ENCODE measurements around the gene EME1.
A peak's percentile ranks its signal among the peaks of the same experiment; 100 is the strongest.

The EME1 gene

DNA sequence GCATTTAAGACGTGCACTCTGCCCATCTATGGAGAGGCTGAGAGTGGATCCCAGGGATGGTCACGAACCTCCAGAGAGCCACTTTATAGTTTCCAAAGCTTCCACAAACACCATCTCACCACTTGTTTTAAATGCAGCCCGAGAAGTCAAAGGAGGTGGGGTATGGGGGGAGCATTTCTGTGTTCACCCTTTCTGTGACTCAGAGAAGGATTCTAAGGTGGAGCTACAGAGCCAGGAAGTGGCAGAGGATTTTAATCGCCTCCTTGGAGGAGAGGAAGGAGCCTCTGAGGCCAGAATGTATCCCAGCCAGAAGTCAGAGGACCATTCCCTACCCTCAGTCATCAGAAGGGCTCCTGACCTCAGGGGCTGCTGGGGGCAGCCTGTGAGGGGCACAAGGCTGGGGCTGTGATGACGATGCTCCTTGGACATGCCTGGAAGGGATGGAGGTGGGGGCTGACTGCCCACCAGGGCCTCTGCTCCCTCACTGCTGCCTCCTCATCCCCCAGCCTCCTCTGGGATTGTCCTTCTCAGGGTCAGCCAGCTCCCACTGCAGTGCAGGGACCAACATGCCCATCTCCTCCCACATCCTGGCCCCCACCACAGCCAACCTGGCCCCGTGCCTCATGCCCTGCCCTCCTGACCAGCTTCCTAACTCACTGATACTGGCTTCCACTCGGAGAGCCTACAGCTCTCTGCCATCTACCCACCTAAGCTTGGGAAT, 24.3 kb upstream of the EME1 start:
- peak; percentile 62 for DNase-seq

DNA sequence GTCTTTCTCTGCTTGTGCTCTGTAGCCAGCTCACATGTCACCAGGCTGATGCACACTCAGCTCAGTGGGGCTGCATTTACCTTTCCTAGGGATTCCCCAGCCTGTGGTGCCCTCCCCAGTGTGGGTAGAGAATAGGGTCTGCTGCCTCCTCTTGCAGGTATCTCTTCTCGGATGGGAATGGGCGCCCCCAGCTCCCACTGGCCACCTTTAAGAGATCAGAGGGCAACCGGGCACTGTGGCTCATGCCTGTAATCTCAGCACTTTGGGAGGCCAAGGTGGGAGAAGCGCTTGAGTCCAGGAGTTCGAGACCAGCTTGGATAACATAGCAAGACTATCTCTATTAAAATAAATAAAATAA, 23.8 kb upstream of the EME1 start:
- DNase-seq = no peak

DNA sequence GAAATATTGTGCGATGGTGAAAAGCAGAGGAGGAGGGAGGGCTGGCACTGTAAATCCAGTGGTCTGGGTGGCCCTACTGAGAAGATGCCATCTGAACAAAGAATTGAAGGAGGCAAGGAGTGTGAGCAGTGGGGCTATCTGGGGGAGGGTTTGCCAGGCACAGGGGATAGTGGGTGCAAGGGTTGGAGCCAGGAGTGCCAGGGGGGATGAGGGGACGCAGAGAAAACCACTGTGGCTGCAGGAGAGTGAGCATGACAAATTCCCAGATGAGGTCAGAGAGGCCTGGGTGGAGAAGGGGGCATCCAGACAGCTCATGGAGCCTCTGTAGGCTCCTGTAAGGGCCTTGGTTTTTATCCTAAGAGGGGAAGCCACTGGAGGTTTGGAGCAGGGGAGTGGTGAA, 22.3 kb upstream of the EME1 start:
- peak; percentile 36 for DNase-seq

DNA sequence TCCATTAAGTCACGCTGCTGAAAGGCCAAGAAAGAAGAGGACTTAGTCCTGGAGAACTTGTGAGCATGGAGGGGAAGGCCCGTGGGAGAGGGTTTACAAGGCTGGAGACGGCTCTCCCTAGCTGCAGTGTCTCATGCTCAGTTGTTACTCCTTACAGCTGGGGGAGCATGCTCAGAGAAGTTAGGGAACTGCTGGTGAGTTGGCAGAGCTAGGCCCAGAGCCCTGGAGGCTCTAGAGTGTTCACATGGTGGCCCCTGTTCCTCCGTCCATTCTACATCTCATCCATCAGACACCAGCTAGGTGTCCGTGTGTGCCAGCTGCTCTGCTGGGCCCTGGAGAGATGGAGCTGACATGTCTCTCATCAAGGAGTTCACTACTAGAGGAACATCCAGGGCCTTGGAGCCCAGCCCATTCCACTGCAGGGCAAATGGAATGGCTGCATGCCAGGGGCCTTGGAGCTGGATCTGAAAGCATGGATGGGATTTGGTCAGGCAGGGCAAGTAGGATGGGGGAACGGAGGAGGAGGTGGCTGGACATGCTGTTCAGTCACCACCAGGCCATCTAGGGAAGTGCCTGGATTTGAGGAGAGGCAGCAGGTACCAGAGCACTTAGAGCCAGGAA, 20.8 kb upstream of the EME1 start:
- DNase-seq = peak; percentile 55

DNA sequence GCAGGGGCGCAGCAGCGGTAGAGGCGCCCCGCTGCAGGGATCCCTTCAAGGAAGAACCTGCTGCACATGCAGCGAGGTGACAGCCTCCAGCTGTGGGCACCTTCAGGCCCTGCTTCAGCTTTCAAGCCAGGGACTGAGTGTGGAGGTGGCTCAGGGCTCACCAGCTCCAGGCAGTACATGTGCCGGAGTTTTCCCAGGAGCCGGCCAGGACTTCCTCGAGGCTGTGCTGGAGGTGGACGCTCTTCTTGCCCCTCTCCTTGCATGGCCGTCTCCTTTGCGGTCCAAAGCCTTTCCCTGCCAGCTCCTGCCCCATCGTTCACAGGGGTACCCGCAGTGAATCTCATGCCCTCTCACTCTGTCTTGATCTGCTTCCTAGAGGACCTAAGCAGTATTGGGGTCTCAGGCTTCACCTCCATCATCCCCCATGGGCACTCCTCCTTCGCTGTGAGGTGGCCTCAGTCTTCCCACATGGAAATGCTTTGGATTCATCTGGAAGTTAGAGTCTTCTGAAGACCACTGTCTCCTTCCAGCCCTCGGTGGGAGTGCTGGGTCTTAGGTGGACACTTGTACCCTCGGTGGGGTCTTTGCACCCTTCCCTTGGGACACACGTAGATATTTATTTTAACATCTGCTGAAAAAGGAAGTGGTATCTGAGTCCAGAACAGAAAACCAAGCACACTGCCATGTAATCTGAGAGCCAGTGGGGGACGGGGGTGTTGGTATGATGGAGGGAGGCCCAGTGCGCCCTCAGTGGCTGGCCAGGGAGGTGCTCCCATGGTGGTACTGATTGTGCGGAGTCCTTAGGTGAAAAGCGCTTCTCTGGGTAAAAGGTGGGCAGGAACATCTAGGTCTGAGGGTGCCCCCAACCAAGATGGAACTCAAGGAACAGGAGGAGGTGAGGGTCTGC, 20.1 kb upstream of the EME1 start:
- DNase-seq = no peak

DNA sequence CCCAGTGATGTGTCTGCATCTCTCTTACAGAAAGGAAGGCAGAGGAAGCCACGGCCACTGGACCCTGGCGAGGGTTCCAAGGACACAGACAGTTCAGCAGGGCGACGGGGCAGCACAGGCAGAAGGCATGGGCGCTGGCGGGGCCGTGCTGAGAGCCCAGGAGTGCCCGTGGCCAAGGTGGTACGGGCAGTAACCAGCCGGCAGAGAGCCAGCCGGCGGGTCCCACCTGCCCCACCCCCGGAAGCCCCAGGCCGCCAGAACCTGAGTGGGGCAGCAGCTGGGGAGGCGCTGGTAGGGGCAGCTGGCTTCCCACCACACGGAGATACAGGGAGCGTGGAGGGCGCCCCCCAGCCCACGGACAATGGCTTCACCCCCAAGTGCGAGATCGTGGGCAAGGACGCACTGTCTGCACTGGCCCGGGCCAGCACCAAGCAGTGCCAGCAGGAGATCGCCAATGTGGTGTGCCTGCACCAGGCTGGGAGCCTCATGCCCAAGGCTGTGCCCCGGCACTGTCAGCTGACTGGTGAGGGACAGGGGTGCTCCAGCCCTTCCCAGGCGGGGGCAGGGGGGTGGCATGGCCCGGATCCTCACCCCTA, 19.3 kb upstream of the EME1 start:
- peak; percentile 48 for DNase-seq

DNA sequence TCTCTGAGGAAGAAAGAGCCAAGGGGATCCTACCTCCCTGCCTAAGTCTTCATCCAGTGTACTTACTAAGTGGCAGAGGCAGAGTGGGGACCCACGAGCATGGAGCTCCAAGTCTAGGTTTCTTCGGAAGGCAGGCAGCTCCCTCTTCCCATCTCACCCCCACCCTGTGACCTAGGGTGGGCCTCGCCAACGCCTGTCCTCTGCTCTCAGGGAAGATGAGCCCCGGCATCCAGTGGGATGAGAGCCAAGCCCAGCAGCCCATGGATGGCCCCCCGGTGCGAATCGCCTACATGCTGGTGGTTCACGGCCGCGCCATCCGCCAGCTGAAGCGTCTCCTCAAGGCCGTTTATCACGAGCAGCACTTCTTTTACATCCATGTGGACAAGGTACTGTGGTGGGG, 18.8 kb upstream of the EME1 start:
- DNase-seq = peak; percentile 51

DNA sequence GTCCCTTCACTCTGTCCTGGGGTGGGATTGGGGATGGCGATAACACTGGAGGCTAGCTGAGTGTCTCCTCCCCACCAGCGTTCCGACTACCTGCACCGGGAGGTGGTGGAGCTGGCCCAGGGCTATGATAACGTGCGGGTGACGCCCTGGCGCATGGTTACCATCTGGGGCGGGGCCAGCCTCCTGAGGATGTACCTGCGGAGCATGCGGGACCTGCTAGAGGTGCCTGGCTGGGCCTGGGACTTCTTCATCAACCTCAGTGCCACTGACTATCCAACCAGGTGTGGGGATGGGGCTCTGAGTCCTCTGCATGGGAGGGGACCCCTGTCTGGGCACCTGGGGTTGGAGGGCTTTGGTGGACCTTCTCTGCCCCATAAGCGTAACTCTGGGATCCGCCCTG, 18.3 kb upstream of the EME1 start:
- peak; percentile 54 for DNase-seq

DNA sequence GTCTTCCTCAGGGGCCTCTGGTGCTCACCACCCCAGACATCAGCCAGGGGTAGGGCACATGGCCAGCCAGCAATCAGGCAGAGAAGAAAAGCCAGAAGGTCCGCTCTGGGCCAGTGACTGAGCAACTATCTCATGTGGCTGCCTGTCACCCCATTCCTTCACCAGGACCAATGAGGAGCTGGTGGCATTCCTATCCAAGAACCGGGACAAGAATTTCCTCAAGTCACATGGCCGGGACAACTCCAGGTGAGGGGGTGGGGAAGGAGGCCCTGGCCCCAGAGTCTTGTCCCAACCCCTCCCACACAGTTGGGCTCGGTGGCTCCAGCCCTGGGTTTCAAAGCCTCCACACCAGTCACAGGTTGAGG, 17.7 kb upstream of the EME1 start:
- peak; percentile 51 for DNase-seq

DNA sequence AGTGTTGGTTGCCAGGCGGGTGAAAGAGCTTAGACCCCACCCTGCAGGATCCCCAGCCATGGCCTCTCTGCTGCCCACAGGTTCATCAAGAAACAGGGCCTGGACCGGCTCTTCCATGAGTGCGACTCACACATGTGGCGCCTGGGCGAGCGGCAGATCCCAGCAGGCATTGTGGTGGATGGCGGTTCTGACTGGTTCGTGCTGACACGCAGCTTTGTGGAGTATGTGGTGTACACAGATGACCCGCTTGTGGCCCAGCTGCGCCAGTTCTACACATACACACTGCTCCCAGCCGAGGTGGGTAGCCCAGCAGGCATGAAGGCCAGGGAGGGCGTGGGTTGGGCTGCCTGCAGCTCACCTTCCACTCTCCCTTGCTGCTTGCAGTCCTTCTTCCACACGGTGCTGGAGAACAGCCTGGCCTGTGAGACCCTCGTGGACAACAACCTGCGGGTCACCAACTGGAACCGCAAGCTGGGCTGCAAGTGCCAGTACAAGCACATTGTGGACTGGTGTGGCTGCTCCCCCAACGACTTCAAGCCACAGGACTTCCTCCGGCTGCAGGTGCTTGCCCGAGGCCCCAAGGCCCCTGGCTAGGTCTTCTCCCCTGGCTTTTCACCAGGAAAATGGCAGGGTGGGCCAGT, 17.2 kb upstream of the EME1 start:
- peak; percentile 57 for DNase-seq

DNA sequence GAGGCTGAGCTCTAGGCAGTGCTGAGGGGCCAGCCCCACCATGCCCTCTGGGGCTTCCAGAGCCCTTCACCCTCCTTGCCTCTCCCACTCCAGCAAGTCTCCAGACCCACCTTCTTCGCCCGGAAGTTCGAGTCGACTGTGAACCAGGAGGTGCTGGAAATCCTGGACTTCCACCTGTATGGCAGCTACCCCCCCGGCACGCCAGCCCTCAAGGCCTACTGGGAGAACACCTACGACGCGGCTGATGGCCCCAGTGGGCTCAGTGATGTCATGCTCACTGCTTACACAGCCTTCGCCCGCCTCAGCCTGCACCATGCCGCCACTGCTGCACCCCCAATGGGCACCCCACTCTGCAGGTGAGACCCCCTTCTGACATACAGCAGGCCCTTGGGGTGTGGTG, 16.6 kb upstream of the EME1 start:
- DNase-seq = peak; percentile 47

DNA sequence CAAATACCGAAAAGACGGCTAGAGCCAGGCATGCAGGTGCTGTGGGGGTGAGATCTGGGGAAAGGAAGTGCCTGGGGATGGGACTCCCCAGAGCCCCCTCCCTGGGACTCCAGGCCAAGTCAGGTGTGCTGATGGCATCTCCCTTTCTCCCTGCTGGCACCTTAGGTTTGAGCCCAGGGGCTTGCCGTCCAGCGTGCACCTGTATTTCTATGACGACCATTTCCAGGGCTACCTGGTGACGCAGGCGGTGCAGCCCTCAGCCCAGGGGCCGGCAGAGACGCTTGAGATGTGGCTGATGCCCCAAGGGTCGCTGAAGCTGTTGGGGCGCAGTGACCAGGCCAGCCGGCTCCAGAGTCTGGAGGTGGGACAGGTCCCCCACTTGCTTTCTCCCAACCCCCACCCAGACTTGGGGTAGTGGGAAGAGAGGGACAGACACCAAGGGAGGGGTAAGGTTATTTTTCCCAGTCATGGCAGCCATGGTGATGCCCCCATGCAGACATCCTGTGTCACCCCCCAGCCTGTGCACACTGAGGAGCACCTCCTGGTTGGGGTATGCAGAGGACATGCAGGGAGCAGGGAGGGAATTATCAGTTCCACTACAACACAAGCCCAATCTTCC, 16.0 kb upstream of the EME1 start:
- DNase-seq = peak; percentile 53

DNA sequence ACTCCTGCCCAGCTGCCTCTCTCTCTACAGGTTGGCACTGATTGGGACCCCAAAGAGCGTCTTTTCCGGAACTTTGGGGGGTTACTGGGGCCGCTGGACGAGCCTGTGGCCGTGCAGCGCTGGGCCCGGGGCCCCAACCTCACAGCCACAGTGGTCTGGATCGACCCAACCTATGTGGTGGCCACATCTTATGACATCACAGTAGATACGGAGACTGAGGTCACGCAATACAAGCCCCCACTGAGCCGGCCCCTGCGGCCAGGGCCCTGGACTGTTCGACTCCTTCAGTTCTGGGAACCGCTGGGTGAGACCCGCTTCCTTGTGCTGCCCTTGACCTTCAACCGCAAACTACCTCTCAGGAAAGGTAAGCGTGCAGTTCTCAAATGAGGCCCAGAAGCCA, 14.9 kb upstream of the EME1 start:
- peak; percentile 47 for DNase-seq

DNA sequence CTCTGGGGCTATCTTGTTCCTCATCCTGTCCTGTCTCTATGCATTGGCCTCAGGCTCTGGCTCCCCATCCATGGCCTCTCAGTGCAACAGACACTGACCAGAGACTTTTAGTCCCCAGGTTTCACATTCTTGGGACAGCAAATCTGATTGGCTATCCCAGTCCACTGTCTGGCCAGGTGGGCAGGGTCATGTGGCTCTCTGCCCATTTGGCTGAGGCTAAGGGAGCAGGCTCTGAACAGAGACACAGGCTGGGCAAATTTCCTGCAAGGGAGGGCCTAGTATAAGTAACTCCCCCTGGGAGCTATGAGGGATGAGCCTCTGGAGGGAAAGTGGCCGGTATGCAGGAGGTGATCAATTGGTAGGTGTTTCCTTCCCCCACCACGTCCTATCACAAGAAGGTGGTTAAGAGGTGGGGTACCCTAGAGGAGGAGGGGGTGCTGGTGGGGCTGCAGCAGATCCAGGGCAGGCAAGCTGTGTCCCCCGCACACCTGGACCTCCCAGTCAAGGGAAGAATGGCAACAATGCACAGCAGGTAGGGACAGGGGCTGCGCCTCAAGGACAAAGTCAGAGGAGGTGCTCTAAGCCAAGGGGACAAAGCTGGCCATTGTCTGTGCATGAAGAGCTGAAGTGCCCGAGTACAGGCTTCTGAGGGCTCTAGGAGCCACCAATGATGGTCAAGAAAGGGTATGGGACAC, 13.9 kb upstream of the EME1 start:
- DNase-seq = peak; percentile 79

DNA sequence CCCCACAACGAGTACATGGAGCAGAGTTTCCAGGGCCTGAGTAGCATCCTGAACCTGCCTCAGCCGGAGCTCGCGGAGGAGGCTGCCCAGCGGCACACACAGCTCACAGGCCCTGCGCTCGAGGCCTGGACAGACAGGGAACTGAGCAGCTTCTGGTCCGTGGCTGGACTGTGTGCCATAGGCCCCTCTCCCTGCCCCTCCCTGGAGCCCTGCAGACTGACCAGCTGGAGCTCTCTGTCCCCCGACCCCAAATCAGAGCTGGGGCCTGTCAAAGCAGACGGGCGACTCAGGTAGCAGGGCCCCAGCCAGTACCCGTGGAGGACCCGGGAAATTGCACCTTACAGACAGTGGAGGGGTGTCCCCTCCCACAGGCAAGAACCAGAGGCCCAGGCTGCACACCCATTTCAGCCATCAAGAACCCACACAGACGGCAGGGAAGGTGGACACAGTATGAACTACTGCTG, 13.0 kb upstream of the EME1 start:
- peak; percentile 53 for DNase-seq

DNA sequence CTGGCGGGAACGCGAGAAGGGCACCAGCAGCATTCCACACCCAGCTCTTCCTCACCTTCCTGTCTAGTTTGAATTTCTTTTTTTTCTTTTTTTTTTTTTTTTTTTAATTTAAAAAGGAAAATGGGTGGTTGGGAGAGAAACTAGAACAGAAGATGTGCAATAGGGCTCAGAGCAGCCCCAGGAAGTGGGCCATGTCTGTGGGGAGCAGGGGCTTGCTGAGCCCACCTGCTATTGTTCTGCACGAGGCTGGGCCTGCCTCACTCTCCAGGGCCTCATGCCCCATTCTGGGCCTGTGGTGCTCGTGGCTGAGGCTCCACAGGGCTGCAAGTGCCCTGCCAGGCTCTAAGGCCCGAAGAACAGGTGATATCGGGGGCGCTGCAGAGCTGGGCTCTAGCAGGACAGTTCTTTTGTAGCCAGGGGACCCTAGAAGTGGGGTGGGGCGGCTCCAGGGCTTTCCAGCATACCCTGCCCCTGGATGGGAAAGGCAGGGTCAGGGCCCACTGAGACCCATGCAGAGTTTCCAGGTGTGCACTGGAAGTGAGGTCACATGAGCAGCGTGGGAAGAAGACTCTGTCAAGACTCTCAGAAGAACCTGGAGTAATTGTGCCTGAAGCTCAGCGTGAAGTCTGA, 12.4 kb upstream of the EME1 start:
- peak; percentile 58 for DNase-seq

DNA sequence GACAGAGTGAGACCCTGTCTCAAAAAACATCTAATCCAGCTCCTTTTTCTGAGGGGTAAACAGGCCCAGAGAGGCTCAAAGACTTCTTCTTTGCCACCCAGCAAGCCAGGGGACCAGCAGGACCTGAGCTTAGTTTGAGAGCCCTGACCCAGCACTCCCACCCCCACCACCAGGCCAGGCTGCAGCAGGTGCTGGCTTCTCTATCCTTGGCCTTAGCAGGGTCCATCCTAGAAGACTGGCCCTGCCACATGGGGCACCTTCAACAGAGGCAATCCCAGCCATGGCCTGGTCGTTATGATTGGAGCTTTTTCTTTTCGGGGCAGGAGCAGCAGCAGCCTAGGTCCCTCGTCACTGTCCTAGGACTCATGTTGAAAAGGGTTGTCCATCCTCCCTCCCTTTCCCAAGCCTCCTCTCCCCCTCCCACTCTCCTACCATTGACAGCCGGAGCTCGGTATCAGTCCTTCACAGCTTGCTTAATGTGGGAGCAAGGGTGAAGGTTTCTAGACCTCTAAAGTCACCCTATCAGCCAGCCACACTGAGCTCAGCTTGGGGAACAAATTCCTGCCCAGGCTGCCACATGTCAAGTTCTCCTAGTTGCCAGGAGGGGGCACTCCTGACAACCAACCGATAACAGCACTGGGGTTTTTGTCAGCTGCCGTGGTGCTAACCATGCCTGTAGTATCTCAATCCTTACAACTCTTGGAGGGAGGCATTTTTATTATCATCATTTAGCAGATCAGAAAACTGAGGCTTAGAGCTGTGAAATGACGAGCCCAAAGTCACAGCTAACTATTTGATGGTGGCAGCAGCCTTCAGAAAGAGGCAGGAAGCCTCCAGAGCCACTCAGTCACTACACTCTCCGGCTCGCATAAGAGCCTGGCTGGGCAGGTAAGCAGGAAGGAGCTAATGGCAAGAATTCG, 11.2 kb upstream of the EME1 start:
- DNase-seq = peak; percentile 90

DNA sequence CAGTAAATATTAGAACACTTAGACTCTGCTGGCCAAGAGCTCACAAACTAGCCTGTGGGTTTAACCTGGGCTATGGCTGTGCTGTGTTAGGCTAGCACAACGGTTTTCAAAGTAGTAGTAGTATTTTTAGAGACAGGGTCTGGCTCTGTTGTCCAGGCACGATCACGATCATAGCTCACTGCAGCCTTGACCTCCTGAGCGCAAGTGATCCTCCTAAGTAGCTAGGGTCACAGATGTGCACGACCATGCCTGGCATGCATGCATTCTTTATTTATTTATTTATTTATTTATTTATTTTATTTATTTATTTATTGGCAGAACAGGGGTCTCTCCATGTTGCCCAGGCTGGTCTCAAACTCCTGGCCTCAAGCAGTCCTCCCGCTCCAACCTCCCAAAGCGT, 10.4 kb upstream of the EME1 start:
- DNase-seq = peak; percentile 25

DNA sequence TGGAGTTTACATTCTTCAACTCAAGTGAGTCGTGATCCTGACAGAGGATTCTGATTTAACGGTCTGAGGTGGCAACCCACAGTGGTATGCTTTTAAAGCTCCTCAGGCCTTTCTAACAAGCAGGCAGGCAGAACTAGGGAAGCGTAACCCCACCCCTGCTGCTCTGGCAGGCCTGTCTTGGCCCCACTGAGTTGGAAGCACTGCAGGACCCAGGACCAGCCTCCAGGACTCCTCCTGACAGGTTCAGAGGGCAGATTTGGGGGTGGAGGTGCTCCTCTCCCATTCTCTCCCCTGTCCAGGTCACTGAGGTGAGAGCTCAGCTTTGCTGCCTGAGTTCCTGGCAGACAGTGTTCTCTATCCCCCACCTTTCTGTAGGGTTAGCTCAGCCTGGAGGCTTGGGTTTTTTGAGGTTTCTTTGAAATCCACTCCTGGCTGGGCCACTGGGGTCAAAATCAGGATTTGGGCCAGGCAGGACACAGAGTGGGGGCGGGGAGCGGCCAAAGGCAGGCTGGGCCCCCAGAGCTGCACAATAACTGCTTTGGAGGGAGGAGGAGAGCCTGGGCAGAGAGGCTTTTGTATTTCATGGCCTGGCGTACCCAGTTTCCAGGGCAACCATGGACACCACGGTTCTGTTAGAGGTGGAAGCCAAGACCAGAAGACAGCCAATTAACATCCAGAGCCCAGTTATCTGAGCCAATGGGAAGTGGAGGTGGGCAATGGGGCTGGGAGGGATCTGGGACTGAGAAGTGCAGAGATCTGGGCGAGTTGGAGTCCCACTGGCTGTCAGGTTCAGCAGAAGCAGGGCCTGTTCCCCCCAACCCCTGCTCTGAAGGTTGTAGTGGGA, 9.6 kb upstream of the EME1 start:
- peak; percentile 94 for DNase-seq

All from islet precursor cell (in vitro differentiated cells).